Brain microvascular endothelial cell (primary cell): ENCODE results near the gene STT3B.

Experiments
- DNase-seq: peaks from one replicate; pipeline ENCODE4 v3.0.0-alpha.2; 2020
- H3K27ac ChIP-seq: fragments of 250-450 bp; sonication (Bioruptor Pico); 2 replicates; pipeline ENCODE4 v1.5.1; 2020; ENCODE audit warnings: mild to moderate bottlenecking, moderate library complexity
- H3K27me3 ChIP-seq: fragments of 250-450 bp; sonication (Bioruptor Pico); replicated peaks from 2 replicates; pipeline ENCODE4 v1.5.1; 2020; ENCODE audit warnings: mild to moderate bottlenecking
- H3K36me3 ChIP-seq: fragments of 250-450 bp; sonication (Bioruptor Pico); replicated peaks from 2 replicates; pipeline ENCODE4 v1.5.1; 2020; ENCODE audit warnings: mild to moderate bottlenecking
- H3K4me3 ChIP-seq: 2 replicates; pipeline ENCODE4 v1.5.1; 2011; ENCODE audit warnings: low read depth, mild to moderate bottlenecking, control low read depth, low read length, moderate library complexity
- CTCF ChIP-seq: IDR thresholded peaks from 2 replicates; pipeline ENCODE4 v1.5.1; 2011; ENCODE audit warnings: low read depth, mild to moderate bottlenecking, moderate library complexity, low read length, control low read depth, inconsistent platforms; ENCODE audit errors: missing control alignments
- in situ Hi-C: cut with HindIII; loops from 2 replicates; pipeline ENCODE4 v1.10.0; 2017; ENCODE audit warnings: low sequenced_read_pairs, low pct_ligation_motif_present

STT3B gene

DNA sequence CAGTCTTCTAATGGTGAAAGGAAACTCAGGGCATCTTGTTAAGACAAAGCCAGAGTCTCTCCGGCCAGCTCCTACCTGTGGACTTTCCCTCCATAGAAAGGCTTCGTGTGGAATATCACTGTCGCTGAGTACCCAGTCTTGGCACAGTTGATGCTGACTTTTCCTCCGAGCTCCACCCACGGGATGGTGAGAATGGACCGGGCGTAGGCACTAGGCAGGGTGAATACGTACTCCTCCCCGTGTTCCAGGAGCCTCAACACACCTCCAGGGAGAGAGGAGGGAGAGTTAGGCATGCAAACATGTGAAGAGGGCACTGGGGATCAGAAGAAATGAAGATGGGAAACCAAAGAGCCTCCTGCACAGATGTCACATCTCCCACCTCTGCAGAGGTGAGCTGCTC is 138.0 kb downstream of the STT3B start:
- H3K36me3 ChIP-seq: peaks cover 3% of the 10 kb centered on the region

DNA sequence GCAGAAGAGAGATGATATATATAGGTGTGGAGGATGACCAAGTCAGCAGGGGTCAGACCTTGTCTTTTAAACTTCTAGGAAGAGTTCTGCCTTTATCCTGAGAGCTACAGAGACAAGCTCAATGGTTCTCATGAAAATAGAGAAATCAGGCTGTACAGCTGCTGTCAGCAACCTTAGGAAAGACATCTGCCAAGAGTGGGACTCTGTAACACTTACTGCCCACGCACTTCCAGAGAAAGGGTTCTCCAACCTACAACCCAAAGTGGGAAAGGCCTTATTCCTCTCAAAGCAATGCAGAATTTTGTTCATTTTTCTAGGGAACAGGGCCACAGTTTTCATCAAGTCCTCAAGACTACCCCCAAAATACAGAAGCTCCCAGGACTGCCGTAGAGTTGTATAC is 138.7 kb downstream of the STT3B start:
- Histone ChIP-seq H3K4me3 (no peak overlapping the region), H3K36me3 (peaks cover 3% of the 10 kb centered on the region), H3K27ac (no peak overlapping the region), H3K27me3 (no peaks in the 10 kb centered on the region)
- in situ Hi-C loops: no loop called here
- no peak for TF ChIP-seq CTCF
- no peak for DNase-seq

More for the DNA sequence above, 138.0 kb downstream of the STT3B start:
- Histone ChIP-seq H3K27ac (no peak overlapping the region), H3K4me3 (no peak overlapping the region), H3K27me3 (no peaks in the 10 kb centered on the region)
- TF ChIP-seq CTCF: no peak
- DNase-seq: no peak
- in situ Hi-C loops: no loop called here

DNA sequence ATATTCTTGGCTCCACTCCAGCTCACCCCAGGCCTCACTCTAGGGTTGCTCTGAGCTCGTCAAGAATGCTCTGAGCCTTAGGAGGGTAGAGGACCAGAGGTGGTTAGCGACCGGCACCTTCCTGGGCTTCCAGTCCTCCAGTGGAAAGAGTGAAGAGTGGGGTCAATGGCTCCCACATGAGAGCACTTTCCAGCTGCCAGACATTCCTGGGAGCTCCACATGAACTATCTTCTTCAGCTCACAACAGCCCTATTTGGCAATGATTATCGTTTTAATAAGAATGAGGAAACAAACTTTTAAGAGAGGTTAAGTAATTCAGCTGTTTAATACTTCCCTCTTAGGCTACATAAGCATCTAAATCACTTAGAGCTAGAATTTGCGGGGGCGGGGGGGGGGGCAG is 139.3 kb downstream of the STT3B start:
- in situ Hi-C loops: no loop called here
- DNase-seq: no peak
- no peak overlapping the region for H3K27ac ChIP-seq

GRCh38 chr3:31673950-31674349 is 141.2 kb downstream of the STT3B start:
- in situ Hi-C loops: no loop called here
- Histone ChIP-seq H3K4me3 (no peak overlapping the region), H3K27me3 (no peaks in the 10 kb centered on the region), H3K27ac (no peak overlapping the region), H3K36me3 (no peaks in the 10 kb centered on the region)
- DNase-seq: no peak
- TF ChIP-seq CTCF: no peak

More for the DNA sequence above, 139.3 kb downstream of the STT3B start:
- Histone ChIP-seq H3K4me3 (no peak overlapping the region), H3K36me3 (peaks cover 3% of the 10 kb centered on the region), H3K27me3 (no peaks in the 10 kb centered on the region)
- no peak for TF ChIP-seq CTCF

- TF ChIP-seq CTCF: no peak
- in situ Hi-C loops: no loop called here
- Histone ChIP-seq H3K4me3 (no peak overlapping the region), H3K27ac (no peak overlapping the region), H3K36me3 (no peaks in the 10 kb centered on the region), H3K27me3 (no peaks in the 10 kb centered on the region)
- DNase-seq: no peak
These were observed 143.8 kb downstream of the STT3B start for GRCh38 chr3:31676556-31676955.

- no peak overlapping the region for H3K27ac ChIP-seq
- H3K27me3 ChIP-seq: no peaks in the 10 kb centered on the region
- H3K36me3 ChIP-seq: peaks cover 10% of the 10 kb centered on the region
- no peak overlapping the region for H3K4me3 ChIP-seq
- DNase-seq: no peak
- TF ChIP-seq CTCF: no peak
- in situ Hi-C loops: no loop called here
These were observed 147.5 kb downstream of the STT3B start for GRCh38 chr3:31680072-31680870.
